HepG2 (cell line): Measurements from ENCODE around the gene PADI1. TPM values are rescaled to one million over a fixed set of nuclear protein-coding genes. Genes with fewer than 3 reads are reported as not detected.
A peak's percentile ranks its signal among the peaks of the same experiment; 100 is the strongest.

Experiments used
- ATAC-seq: fragments of 200-7000 bp; cut with Tn5 transposase; 3 replicates; pipeline ENCODE4 v1.9.1; 2020; ENCODE audit warnings: mild to moderate bottlenecking, moderate library complexity
- BruUV-seq: library from RNA; stranded (reverse); fragments of 400-500 nt; replicated peaks from 2 replicates; lab custom pipeline; 2021; lab: Mats Ljungman, UMichigan
- CTCF ChIA-PET: fragments of 300-600 bp; formaldehyde crosslinking; extraction: SDS; loops from one replicate; lab custom pipeline; 2021; ENCODE audit warnings: low total read pairs, inconsistent platforms, low intra/inter-chr PET ratio; lab: Yijun Ruan, JAX
- POLR2A ChIA-PET: fragments of 350-600 bp; sonication (Branson Sonifier 250); formaldehyde crosslinking; loops from one replicate; lab custom pipeline; 2020; ENCODE audit warnings: antibody characterized with exemption, inconsistent platforms; lab: Yijun Ruan, JAX
- DNase-seq: peaks from one replicate; pipeline ENCODE4 v3.0.0-alpha.2; 2015; ENCODE audit warnings: low spot score
- FAIRE-seq: peaks from 3 replicates; lab custom pipeline; 2011; peaks lifted over from hg19 to GRCh38; lab: Jason Lieb, UNC
- H2AFZ ChIP-seq: one replicate; pipeline ENCODE4 v1.6.1; 2011; ENCODE audit warnings: low read length, inconsistent platforms
- H3K27ac ChIP-seq: fragments of 300-600 bp; 3 replicates; pipeline ENCODE4 v1.8.0; 2011; ENCODE audit warnings: mixed run types, mild to moderate bottlenecking, mixed read lengths, low read length, inconsistent platforms; ENCODE audit not compliant: insufficient read depth; ENCODE audit errors: extremely low read length
- H3K27me3 ChIP-seq, 2 experiments: fragments of 200-600 bp in 1 of 2; 2 replicates in 1 of 2; 3 replicates in 1 of 2; pipeline versions ENCODE4 v1.6.0 to v1.8.0; 2011; ENCODE audit warnings: low read length in 2 of 2, mild to moderate bottlenecking in 2 of 2, moderate library complexity in 2 of 2, inconsistent platforms in 1 of 2; ENCODE audit not compliant: insufficient read depth in 2 of 2, control insufficient read depth in 1 of 2
- H3K36me3 ChIP-seq, 2 experiments: fragments of 200-600 bp in 1 of 2; replicated peaks in 1 of 2; 2 replicates in 1 of 2; 3 replicates in 1 of 2; pipeline versions ENCODE4 v1.5.1 to v1.8.0; 2011; ENCODE audit warnings: low read length in 2 of 2, inconsistent platforms in 1 of 2; ENCODE audit not compliant: insufficient read depth in 2 of 2, control insufficient read depth in 1 of 2
- H3K4me1 ChIP-seq: 2 replicates; pipeline ENCODE4 v1.5.1; 2012; ENCODE audit warnings: low read length, inconsistent platforms; ENCODE audit not compliant: insufficient read depth
- H3K4me2 ChIP-seq: 2 replicates; pipeline ENCODE4 v1.6.0; 2011; ENCODE audit warnings: low read depth, low read length, inconsistent platforms
- H3K4me3 ChIP-seq, 3 experiments: fragments of 200-600 bp in 1 of 3; sonication (generic), shearing (Covaris generic) in 1 of 3; replicated peaks in 1 of 3; 2 replicates each; pipeline ENCODE4 v1.5.1; 2011 to 2016; ENCODE audit warnings: low read length in 3 of 3, inconsistent platforms in 2 of 3, low read depth in 2 of 3, mild to moderate bottlenecking in 2 of 3, control low read depth in 1 of 3, mixed read lengths in 1 of 3; ENCODE audit not compliant: insufficient read depth in 1 of 3
- H3K79me2 ChIP-seq: one replicate; pipeline ENCODE4 v1.6.1; 2011; ENCODE audit warnings: low read length, inconsistent platforms; ENCODE audit not compliant: insufficient read depth
- H3K9ac ChIP-seq: 2 replicates; pipeline ENCODE4 v1.6.0; 2011; ENCODE audit warnings: mild to moderate bottlenecking, low read depth, low read length, inconsistent platforms; ENCODE audit not compliant: insufficient read depth
- H3K9me3 ChIP-seq: 2 replicates; pipeline ENCODE4 v1.5.1; 2012; ENCODE audit warnings: mild to moderate bottlenecking, low read length
- H4K20me1 ChIP-seq: 2 replicates; pipeline ENCODE4 v1.6.0; 2011; ENCODE audit warnings: inconsistent platforms, mild to moderate bottlenecking, low read length, moderate library complexity; ENCODE audit not compliant: insufficient read depth
- EZH2 ChIP-seq: conservative IDR thresholded peaks from 2 replicates; pipeline ENCODE4 v1.6.1; 2012; ENCODE audit warnings: mild to moderate bottlenecking, low read depth, low read length, moderate library complexity
- GTF2F1 ChIP-seq: fragments of 150-350 bp; IDR thresholded peaks from 2 replicates; pipeline ENCODE4 v1.6.1; 2014; ENCODE audit warnings: low read length
- KDM6A ChIP-seq: IDR thresholded peaks from 2 replicates; pipeline ENCODE4 v1.6.1; 2016; ENCODE audit warnings: low read depth
- POLR2A ChIP-seq, 2 experiments: IDR thresholded peaks; 2 replicates each; pipeline ENCODE4 v1.6.1; 2011; ENCODE audit warnings: low read depth in 2 of 2, low read length in 2 of 2, mild to moderate bottlenecking in 1 of 2, moderate library complexity in 1 of 2; ENCODE audit not compliant: insufficient read depth in 1 of 2
- RAD21 ChIP-seq: fragments of 450-650 bp; formaldehyde crosslinking; IDR thresholded peaks from 2 replicates; pipeline ENCODE4 v1.5.0; 2020; ENCODE audit warnings: mild to moderate bottlenecking
- SMC3 ChIP-seq: IDR thresholded peaks from 2 replicates; pipeline ENCODE4 v1.6.1; 2011; ENCODE audit warnings: low read length, improper control_type of control experiment
- STAG1 ChIP-seq: sonication (generic); formaldehyde crosslinking; IDR thresholded peaks from 2 replicates; pipeline ENCODE4 v1.4.0; 2020; ENCODE audit warnings: missing genetic modification reagents
- ZNF33B ChIP-seq: sonication (generic); formaldehyde crosslinking; IDR thresholded peaks from 2 replicates; pipeline ENCODE4 v1.5.1; 2020; ENCODE audit warnings: mild to moderate bottlenecking, missing genetic modification reagents
- ZNF83 ChIP-seq: sonication (generic); formaldehyde crosslinking; IDR thresholded peaks from 2 replicates; pipeline ENCODE4 v1.4.0; 2020; ENCODE audit warnings: missing genetic modification reagents, mild to moderate bottlenecking, borderline replicate concordance
- WGBS: methylation state at CpG from one replicate; pipeline ENCODE4 v1.1.6; 2017; ENCODE audit warnings: low lambda C conversion rate; 5-methylcytosine and 5-hydroxymethylcytosine counted together
- in situ Hi-C: cut with HindIII; loops from 2 replicates; pipeline ENCODE4 v1.10.0; 2017; ENCODE audit warnings: low pct_unique_long_range_greater_than_20kb; ENCODE audit not compliant: extremely low pct_ligation_motif_present
- intact Hi-C: fragments of 100-400 bp; cut with micrococcal nuclease; formaldehyde crosslinking; loops from one replicate; pipeline ENCODE4 v1.10.0; 2022; ENCODE audit not compliant: unreplicated experiment
- polyA plus RNA-seq, 8 experiments: library from polyadenylated mRNA; depleted of rRNA in 3 of 8; stranded (reverse) in 7 of 8; unstranded in 1 of 8; fragments of >200 nt; fragmentation: Illumina TruSeq in 4 of 8; extraction: Trizol in 4 of 8; gene quantifications; 2 replicates each; pipeline versions ENCODE4 v1.2.1 to v1.2.3, GENCODE V29; 2011 to 2016; ENCODE audit warnings: low read depth in 4 of 8, missing spikeins in 1 of 8, mixed read lengths in 1 of 8; ENCODE audit not compliant: insufficient read depth in 1 of 8
- total RNA-seq, 5 experiments: library from RNA; depleted of rRNA; stranded (reverse); fragments of >200 nt; fragmentation: Illumina TruSeq; extraction: Trizol; gene quantifications; 2 replicates each; pipeline ENCODE4 v1.2.3, GENCODE V29; 2016; ENCODE audit warnings: low read depth in 1 of 5
- TF ChIP-seq, protein P1 (sequence below): sonication (generic); formaldehyde crosslinking; IDR thresholded peaks from 2 replicates; pipeline ENCODE4 v1.5.0; 2020; ENCODE audit warnings: mild to moderate bottlenecking, missing genetic modification reagents, moderate library complexity

PADI1 gene
- total and polyA plus RNA-seq, 2 of the 13 experiments (the other 11 are each of a cell fraction or from before 2014, with no cell fraction given): not detected

- CTCF ChIA-PET: interaction anchor here (0.6 to 2.0 kb wide), 2 partner anchors 149 to 323 kb away, joined by 3 to 15 read pairs; no protein-coding TSS in a partner anchor
- 21% methylated on average over 12 of the region's 15 CpGs for WGBS
- no peaks in the 10 kb centered on the region for H3K79me2 ChIP-seq
- FAIRE-seq: peak; percentile 28
- no peaks in the 10 kb centered on the region for H3K36me3 ChIP-seq
- H3K27ac ChIP-seq: no peak overlapping the region
- TF ChIP-seq EZH2 (no peak), POLR2A (IDR thresholded peaks at IDR 0.05; ENCODE audit: insufficient read depth in 1 of 2, low read depth in 2 of 2, low read length in 2 of 2) (no peak), SMC3 (peak; percentile 32), STAG1 (CRISPR knock-in tag) (peak; percentile 61), ZNF33B (CRISPR knock-in tag) (no peak), KDM6A (CRISPR knock-in tag) (no peak), GTF2F1 (no peak), ZNF83 (CRISPR knock-in tag) (no peak), RAD21 (0 out of 2 replicates have a peak, but pooled peaks have one; percentile 24)
- TF ChIP-seq, protein P1, sequence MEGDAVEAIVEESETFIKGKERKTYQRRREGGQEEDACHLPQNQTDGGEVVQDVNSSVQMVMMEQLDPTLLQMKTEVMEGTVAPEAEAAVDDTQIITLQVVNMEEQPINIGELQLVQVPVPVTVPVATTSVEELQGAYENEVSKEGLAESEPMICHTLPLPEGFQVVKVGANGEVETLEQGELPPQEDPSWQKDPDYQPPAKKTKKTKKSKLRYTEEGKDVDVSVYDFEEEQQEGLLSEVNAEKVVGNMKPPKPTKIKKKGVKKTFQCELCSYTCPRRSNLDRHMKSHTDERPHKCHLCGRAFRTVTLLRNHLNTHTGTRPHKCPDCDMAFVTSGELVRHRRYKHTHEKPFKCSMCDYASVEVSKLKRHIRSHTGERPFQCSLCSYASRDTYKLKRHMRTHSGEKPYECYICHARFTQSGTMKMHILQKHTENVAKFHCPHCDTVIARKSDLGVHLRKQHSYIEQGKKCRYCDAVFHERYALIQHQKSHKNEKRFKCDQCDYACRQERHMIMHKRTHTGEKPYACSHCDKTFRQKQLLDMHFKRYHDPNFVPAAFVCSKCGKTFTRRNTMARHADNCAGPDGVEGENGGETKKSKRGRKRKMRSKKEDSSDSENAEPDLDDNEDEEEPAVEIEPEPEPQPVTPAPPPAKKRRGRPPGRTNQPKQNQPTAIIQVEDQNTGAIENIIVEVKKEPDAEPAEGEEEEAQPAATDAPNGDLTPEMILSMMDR (CRISPR knock-in tag): peak; percentile 88
- TF ChIP-seq, all 625 proteins: peak for 4
- no peaks in the 10 kb centered on the region for H3K9me3 ChIP-seq
- no peak overlapping the region for H3K4me3 ChIP-seq
- peak; percentile 89 for ATAC-seq
- intact Hi-C loops: no loop called here
- no peak overlapping the region for H3K9ac ChIP-seq
- no TSS peak for BruUV-seq
- no peaks in the 10 kb centered on the region for H3K4me1 ChIP-seq
- peaks cover 2 to 8% of the 10 kb centered on the region in 2 experiments; a peak in 3 of 5 replicates for H3K27me3 ChIP-seq
- in situ Hi-C loops: no loop called here
- H4K20me1 ChIP-seq: no peaks in the 10 kb centered on the region
- DNase-seq: peak; percentile 24
- no peak overlapping the region for H3K4me2 ChIP-seq
- POLR2A ChIA-PET: no interaction called here
- H2AFZ ChIP-seq: no peak overlapping the region
Observed at GRCh38 chr1:17274186-17275170, 69.5 kb downstream of the PADI1 start.
